Esophagus muscularis mucosa (tissue), 3 donors: Measurements from ENCODE around the gene C1orf116.

ENCODE experiments used
- POLR2A ChIP-seq: fragments of 450-650 bp; IDR thresholded peaks from one replicate; pipeline ENCODE4 v1.6.1; 2017; ENCODE audit warnings: antibody characterized with exemption, moderate library complexity, mild to moderate bottlenecking, low read depth
- TF ChIP-seq, protein P1 (sequence below), 3 experiments: fragments of 200-600 bp in 2 of 3; fragments of 450-650 bp in 1 of 3; sonication (generic) in 2 of 3; IDR thresholded peaks; one replicate each; pipeline ENCODE4 v1.5.1; 2017 to 2019; ENCODE audit warnings: antibody characterized with exemption in 3 of 3, mild to moderate bottlenecking in 2 of 3, moderate library complexity in 1 of 3

DNA sequence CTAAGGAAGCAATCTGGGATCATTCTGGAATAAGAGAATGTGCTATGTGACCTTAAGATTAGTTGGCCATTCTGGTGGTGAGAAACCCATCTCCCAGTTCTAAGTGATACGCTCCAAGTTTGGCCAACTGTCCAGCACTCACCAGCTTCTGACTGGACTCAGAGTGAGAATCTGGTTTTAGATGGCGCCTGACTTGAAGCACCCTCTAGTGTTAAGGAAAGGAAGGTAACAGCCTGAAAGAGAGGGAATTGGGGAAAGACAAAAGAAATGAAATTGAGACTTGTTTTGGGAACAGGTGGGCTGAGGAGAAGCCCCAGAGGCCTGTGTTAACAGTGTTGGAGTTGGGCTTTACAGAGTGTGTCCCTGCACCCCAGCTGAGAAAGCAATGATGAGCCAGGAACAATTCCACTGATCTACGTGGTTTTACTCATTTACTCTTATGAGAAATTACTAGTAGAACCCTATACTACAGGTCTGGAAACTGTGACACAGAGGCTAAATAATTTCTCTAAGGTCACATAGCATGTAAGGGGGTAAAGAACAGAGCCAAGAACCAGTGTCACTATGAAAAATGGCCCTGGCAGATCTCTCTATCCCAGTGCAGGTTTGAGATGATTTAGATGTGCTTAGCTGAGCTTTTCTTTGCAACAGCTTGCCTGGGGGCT is 53.0 kb downstream of the C1orf116 start:
- TF ChIP-seq, protein P1, sequence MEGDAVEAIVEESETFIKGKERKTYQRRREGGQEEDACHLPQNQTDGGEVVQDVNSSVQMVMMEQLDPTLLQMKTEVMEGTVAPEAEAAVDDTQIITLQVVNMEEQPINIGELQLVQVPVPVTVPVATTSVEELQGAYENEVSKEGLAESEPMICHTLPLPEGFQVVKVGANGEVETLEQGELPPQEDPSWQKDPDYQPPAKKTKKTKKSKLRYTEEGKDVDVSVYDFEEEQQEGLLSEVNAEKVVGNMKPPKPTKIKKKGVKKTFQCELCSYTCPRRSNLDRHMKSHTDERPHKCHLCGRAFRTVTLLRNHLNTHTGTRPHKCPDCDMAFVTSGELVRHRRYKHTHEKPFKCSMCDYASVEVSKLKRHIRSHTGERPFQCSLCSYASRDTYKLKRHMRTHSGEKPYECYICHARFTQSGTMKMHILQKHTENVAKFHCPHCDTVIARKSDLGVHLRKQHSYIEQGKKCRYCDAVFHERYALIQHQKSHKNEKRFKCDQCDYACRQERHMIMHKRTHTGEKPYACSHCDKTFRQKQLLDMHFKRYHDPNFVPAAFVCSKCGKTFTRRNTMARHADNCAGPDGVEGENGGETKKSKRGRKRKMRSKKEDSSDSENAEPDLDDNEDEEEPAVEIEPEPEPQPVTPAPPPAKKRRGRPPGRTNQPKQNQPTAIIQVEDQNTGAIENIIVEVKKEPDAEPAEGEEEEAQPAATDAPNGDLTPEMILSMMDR (IDR thresholded peaks at IDR 0.05), result peak in 1 of 3 experiments; percentile 21
- TF ChIP-seq POLR2A, result no peak
